GM10847 (cell line): Measurements from ENCODE around the gene CYP24A1.

ENCODE experiments used
- POLR2A ChIP-seq: IDR thresholded peaks from 2 replicates; pipeline ENCODE4 v1.6.1; 2011; ENCODE audit not compliant: insufficient read length; ENCODE audit errors: extremely low read depth

CYP24A1 gene

DNA sequence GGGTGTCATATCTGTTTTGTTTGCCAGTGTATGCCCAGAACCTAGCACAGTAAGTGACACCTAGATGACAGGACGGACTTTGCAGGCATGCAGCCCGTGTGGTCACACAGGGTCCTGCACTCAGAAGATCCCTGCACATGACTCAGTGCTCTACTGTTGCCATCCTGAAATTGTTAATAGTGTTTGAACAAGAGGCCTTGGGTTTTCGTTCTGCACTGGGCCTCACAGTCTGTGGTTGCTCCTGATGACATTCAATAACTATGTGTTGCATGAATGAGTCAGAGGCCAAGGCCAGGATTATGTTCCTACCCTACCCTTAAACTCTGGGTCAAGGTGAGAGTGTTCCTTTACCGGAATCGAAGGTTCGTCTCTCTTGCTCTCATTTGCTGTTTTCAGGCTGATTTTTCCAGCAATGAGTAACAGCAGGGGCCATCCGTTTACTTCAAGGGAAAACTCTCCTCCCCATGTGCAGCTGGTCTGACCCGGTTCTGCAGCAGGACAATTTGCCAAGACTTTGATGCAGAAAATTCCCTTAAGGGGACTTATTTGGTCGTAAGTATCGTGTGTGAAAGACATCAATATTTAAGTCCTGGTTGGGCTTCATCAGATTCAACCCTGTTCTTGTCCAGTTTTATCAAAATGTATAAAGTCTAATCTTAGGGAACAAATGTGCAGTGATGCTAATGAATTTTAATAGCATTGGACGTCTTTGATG is 21.1 kb upstream of the CYP24A1 start:
- TF ChIP-seq POLR2A, result no peak

DNA sequence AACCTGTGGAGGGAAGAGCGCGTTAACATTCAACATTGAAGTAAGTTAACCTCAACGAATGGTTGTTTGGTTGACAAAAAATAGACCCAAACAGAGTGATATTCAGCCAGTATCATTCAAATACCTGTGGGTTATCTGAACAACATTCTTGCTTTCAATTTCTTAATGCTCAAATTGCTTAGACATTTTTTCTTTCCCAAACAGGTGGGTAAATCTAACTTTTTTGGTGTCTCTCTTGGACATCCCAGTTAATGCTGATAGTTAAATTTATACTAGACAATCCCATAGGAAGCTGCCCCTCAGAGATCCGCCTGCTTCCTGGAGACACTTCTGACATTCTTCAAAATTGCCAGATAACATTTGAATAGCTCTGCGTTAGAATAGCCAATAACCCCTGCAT is 20.0 kb upstream of the CYP24A1 start:
- no peak for TF ChIP-seq POLR2A

DNA sequence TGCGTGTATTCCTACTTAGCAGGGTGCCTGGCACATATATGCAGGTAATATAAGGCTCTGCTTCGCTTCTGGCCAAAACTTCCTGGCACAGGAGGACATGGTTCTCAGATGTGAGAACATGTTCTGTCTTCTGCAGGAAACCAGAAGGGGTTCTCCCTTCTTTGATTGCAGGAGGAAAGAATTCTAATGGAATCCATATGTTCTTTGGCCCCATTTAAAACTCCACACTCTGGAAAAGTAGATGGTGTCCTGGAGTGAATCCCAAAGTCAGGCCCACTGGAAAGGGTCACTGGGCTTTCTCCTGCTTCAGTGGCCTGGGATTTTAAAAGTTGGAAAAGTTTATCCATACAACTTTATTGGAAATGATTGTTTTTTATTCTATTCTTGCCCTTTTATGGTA is 16.4 kb upstream of the CYP24A1 start:
- TF ChIP-seq POLR2A, result no peak

DNA sequence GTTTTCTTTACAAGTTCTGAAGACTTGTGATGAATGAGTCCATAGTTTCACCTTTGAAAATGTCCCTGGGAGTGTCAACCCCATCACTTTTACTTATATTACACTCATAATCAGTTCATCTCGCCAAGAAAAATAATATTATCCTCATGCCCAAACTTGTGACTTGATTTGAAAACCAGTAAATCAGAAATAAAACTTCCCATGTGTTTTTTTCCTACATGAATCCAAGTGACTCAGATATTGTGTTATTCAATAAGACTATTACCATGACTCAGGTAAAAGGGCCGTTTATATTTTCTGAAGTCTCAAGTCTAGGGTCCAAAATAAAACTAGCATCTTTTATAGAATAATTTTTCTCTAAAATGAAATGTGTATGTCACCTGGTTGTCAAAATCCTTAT is 15.8 kb upstream of the CYP24A1 start:
- no peak for TF ChIP-seq POLR2A

DNA sequence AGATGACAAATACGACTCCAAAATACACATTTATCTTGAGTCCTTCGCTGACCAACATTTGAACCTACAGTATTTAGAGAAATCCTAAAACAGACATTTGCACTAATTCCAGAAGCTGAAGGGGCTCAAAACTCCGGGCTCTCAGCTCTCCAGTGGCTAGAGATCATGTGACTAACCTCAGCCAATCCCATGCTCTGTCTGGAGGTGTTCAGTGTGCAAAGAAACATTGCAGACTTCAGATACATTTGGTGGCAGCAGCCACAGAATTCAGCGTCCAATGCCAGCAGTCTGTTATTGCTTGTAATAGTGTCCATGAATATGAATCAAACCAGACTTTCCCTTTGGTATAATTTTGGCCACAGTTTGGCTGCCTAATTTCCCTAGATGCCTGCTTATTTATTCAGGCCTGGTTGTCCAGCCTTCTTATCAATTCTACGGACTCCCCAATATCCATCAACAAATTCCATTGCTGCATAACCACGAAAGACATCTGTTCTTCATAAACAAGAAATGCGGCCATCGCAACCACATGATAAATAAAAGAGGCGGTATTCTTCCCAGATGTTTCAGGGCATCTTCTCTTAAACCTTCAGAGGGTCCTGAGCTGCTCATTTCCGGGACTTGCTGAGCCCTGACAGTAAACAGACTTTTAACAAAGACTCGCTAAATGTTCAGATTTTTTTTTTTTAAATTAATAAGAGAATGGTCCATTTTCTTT is 14.5 kb upstream of the CYP24A1 start:
- TF ChIP-seq POLR2A, result no peak

DNA sequence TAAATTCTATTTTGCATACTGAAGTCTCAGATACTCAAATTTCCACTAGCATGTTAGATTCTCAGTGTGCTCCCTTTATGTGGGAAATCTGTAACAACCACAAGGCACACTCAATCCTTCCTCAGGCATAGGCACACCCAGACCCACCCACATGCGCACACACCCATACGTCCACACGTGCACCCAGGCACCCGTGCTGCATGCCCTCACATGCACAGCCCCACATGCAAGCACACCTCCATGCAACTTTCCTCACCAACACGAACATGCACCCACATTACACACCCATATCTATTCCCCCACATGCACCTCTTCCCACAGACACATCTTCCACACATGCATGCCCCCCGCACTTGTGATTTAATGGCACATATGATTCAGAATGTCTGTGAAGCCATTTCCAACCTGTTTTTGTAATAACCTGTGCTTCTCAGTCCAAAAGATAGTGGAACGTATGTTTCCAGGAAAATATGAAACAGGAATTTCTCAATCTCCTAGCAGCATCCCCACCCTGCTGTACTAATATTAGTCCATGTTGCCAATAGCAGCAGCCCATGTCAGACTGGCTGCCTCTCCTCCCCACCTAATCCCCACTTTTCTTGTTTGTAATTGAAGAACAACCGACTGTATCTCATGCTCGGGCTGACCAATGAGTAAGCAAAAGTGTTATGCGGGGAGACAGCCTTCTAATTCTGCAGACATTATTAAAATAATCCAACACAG is 11.3 kb upstream of the CYP24A1 start:
- TF ChIP-seq POLR2A, result no peak

DNA sequence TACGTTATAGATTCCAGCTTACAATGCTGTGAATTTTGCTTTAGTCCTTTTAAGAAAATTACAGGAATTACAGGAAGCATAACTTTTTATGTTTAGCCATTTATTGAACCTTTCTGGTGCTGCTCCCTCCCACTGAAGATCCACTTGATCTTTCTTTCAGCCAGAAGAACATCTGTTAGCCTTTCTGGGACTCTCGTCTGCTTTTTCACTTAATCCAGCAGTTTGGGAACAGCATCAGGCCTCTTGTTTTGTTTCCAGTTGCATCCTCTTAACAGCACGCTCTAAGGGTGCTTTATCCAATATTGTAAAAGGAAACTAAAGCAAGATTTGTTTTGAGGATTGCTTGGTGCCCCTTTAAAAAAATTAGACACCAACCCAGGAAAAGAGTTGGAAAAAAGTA is 10.3 kb upstream of the CYP24A1 start:
- no peak for TF ChIP-seq POLR2A

DNA sequence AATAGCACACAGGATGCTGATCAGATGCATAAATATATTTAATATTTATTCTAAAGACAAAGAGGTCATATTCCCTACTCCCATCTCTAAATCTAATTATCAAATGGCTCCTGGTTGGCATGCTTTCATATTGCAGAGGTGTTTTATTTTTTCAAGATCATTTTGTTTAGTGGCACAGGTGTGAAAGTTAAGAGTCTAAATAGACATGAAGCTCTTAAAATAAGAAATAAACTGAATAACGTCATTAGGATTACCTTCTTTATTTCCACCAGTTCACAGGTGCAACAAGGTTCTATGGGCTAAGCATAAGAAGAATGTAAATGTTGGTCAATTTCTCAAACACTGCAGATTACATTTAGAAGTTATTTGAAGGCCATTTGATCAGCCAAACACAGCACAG is 7.1 kb upstream of the CYP24A1 start:
- no peak for TF ChIP-seq POLR2A

DNA sequence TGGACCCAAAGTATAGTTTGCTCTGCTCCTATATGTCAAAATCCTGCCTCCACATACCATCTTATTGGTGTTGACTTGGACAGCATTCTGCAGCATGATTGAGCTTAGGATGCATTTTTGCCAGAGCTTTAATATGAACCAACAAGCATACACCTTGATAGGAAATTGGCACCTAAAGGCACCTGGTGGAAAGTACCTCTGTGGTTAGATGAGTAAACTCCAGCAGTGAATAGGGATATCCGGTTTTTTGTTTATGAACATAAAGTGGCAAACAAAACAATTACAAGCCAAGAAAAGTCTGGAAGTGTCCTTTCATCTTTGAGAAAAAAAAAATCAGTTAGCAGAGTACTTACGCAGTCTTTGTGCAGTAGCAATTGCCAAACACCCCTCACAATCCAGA is 6.2 kb upstream of the CYP24A1 start:
- no peak for TF ChIP-seq POLR2A

DNA sequence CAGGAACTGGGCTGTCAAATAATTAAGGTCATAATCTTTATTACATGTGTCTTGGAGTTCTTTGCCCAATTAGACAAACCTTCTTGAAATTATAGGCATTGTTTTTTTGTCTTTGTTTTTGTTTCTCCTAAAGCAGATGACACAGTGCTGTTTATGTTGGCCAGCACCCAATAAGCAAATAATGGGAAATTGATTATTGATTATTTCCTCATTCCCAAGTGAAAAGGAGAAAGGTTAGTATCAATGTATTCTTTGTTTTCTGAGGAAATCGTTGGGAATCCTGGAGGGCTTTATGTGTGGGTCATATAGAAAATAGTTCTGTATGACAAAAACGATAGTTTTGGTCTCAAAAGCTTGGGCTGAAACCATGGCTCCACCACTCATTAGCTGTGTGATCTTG is 4.5 kb upstream of the CYP24A1 start:
- no peak for TF ChIP-seq POLR2A

DNA sequence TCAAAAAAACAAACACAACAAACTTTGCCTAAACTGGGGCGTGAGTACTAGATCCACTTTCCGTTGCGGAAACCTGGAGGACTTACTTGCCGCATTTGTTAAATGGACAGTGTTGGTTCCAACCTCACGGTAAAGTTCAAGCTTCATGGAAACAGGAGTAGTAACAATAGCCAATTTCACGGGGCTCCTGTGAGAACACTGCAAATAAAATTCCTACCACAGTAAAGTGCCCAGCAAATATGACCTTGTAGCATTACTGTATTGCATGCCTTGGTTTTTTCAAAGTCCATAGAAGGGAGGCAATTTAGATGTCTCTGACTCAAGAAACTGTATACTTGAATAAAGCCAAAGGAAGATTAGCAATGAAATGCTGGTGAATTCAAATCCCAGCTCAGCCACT is 3.6 kb upstream of the CYP24A1 start:
- no peak for TF ChIP-seq POLR2A

DNA sequence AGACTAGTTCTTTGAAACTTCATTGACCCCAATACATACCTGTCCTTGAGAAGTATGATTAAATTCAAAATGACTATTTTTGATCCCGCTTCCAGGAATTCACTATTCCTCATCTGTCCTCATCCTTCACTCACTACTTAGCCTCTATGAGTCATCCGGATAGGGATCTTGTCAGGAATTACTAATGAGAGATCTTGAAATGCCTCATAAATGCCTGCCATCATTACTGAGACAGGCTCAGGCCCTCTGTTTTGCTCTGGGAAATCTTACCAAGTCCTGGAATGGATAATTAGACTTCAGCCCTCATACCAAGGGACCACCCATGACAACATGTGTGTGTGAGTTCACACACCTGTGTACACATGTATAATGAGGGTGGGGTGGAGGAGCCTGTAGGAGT is 2.8 kb upstream of the CYP24A1 start:
- no peak for TF ChIP-seq POLR2A

DNA sequence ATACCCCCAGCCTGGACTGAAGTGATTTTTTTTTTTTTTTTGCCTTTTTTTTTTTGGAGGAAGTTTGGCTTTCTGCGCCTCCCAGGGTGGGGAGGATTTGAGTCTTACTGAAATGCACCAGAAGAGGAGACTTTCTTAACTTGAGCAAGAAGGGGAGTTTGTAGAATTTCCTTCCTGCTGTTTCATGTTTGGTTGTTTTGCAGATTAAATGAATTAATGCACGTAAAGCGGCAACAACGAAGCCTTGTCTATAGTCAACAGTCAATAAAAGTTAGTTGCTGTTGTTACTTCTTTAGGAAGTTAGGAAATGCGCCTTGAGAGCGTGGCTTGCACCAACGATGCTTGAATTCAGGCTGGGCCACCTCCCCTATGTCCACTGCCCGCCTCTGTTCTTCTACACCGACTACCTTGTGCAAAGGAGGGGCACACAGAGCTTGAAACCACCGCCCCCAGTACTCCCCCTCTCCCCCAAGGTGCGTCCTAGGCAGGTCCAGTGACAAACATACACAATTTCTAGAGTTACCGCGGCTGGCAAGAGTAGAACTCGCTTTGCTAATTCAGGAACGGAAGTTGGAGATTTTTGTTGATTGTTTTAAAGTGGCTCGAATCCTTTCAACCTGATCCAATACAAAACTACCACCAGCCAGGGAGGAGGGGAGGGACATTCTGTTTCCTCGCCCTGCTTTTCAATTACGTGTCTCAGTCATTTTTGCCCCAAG is 830 bp upstream of the CYP24A1 start:
- no peak for TF ChIP-seq POLR2A

DNA sequence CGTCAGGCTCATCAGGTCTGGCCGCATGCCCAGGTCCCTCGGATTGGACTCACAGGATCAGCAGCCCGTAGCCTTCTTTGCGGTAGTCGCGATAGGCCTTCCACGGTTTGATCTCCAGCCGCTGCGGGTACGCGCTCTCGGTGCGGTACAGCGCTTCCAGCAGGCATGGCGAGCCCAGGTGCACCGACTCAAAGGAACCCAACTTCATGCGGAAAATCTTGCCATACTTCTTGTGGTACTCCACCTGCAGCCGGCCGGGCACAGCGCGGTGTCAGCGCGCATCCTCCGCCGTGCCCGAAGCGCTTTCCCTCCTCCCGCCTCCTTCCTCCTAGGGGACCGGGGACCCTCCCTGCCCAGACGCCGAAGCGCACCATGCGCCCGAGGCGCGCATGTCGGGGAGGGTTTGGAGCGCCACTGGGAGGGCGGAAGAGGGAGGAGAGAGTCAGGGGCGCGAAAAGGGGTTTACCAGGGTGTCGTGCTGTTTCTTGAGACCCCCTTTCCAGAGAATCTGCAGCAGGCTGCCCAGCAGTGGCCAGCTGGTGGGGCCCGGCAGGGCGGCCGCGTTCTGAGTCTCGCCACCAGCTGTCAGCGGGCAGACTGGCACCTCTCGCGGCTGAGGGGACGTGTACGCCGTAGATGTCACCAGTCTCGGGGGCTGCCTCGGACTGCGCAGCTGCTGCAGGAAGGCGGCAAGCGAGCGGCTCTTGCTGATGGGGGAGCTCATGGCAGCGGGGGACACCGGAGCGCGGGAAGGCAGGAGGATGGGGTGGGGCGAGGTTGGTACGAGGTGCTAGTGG is 732 bp downstream of the CYP24A1 start:
- no peak for TF ChIP-seq POLR2A

DNA sequence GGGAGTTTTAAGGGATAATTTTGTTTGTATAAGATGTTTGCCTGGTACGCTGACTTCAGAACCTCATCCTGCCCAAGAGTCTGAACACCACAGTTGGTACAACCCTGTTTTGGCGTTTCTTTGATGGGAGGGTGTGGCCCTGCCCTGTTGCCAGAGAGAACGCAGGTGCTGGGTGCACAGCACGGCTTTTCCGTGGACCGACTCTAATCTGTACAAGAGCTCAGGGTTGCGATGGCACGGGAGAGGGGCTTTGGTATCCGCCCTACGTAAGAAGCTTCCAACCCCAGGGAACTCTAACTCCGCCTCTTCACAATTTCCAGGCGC is 1.3 kb downstream of the CYP24A1 start:
- TF ChIP-seq POLR2A, result no peak
